Measurements from ENCODE around the gene RFNG.
A peak's percentile ranks its signal among the peaks of the same experiment; 100 is the strongest.

The RFNG gene

GRCh38 chr17:82043507-82043906 lies 8.1 kb downstream of the RFNG start:
- Histone ChIP-seq H3K36me3 (replicated peaks in 1 of 2; ENCODE audit: control insufficient read depth in 2 of 2, insufficient read depth in 2 of 2, low read length in 2 of 2) (peaks cover 12 to 16% of the 10 kb centered on the region in 2 donors), H3K4me2 (ENCODE audit: insufficient read depth, low read length, poor library complexity, severe bottlenecking) (no peak overlapping the region), H2AK5ac (ENCODE audit: low read depth, low read length) (no peak overlapping the region), H3K4me1 (ENCODE audit: control insufficient read depth in 2 of 2, insufficient read depth in 1 of 2, low read depth in 1 of 2, low read length in 2 of 2) (no peaks in the 10 kb centered on the region), H2BK15ac (ENCODE audit: low read length) (no peak overlapping the region), H2BK120ac (ENCODE audit: low read depth, low read length) (no peak overlapping the region), H4K8ac (ENCODE audit: low read depth, low read length) (no peak overlapping the region), H3K27me3 (ENCODE audit: control insufficient read depth in 3 of 3, insufficient read depth in 3 of 3, low read depth in 1 of 3, low read length in 3 of 3) (no peaks in the 10 kb centered on the region), H4K91ac (ENCODE audit: low read depth, low read length, poor library complexity) (no peak overlapping the region), H2BK12ac (ENCODE audit: low read length) (no peak overlapping the region), H3K23ac (ENCODE audit: low read depth, low read length, poor library complexity) (no peak overlapping the region), H3K18ac (ENCODE audit: low read length) (no peak overlapping the region), H3K4ac (ENCODE audit: low read length) (no peak overlapping the region), H3K4me3 (ENCODE audit: low read length in 2 of 2) (no peak overlapping the region), H3K14ac (ENCODE audit: low read length) (no peak overlapping the region), H2BK5ac (ENCODE audit: low read length) (no peak overlapping the region), H2AFZ (ENCODE audit: low read length) (peak overlapping the region; percentile 83), H3K9me3 (replicated peaks in 1 of 2; ENCODE audit: control insufficient read depth in 2 of 2, insufficient read depth in 1 of 2, low read depth in 1 of 2, low read length in 2 of 2) (no peaks in the 10 kb centered on the region), H3K27ac (replicated peaks; ENCODE audit: low read length) (no peak overlapping the region), H3K9ac (ENCODE audit: low read depth, low read length, poor library complexity) (no peak overlapping the region), H3K79me1 (ENCODE audit: low read depth, low read length) (peaks cover 2% of the 10 kb centered on the region)
- WGBS, 2 donors (ENCODE audit: extremely low coverage in 2 of 2, insufficient read length in 2 of 2, insufficient replicate concordance in 1 of 2), result no CpG with 5 or more reads among the region's 16 CpGs
- no peak for DNase-seq (ENCODE audit: low spot score)

DNA sequence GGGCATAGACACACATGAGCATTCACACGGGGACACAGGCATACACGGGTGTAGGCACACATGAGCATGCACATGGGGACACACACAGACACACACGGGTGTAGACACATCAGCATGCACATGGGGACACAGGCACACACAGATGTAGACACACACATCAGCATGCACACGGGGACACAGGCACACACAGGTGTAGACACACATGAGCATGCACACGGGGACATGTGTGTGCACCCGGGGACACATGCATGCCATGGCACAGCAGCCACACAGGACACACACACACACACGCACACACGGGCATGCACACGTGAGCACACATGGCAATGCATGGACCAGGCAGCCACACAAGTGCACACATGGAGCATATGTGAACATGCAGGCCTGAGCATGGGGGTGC lies 9.0 kb downstream of the RFNG start:
- Histone ChIP-seq H3K27me3 (ENCODE audit: control insufficient read depth in 3 of 3, insufficient read depth in 3 of 3, low read depth in 1 of 3, low read length in 3 of 3) (no peaks in the 10 kb centered on the region), H2BK120ac (ENCODE audit: low read depth, low read length) (no peak overlapping the region), H2BK5ac (ENCODE audit: low read length) (no peak overlapping the region), H2BK15ac (ENCODE audit: low read length) (no peak overlapping the region), H3K4me3 (ENCODE audit: low read length in 2 of 2) (peak overlapping the region in 1 of 2 donors; percentile 53), H4K91ac (ENCODE audit: low read depth, low read length, poor library complexity) (peak overlapping the region; percentile 82), H3K9me3 (replicated peaks in 1 of 2; ENCODE audit: control insufficient read depth in 2 of 2, insufficient read depth in 1 of 2, low read depth in 1 of 2, low read length in 2 of 2) (no peaks in the 10 kb centered on the region), H2BK12ac (ENCODE audit: low read length) (peak overlapping the region; percentile 98), H3K4me1 (ENCODE audit: control insufficient read depth in 2 of 2, insufficient read depth in 1 of 2, low read depth in 1 of 2, low read length in 2 of 2) (peaks cover 1 to 3% of the 10 kb centered on the region in 2 donors), H3K27ac (replicated peaks; ENCODE audit: low read length) (no peak overlapping the region), H2AFZ (ENCODE audit: low read length) (no peak overlapping the region), H3K36me3 (replicated peaks in 1 of 2; ENCODE audit: control insufficient read depth in 2 of 2, insufficient read depth in 2 of 2, low read length in 2 of 2) (peaks cover 5 to 9% of the 10 kb centered on the region in 2 donors), H3K9ac (ENCODE audit: low read depth, low read length, poor library complexity) (peak overlapping the region; percentile 83), H3K79me1 (ENCODE audit: low read depth, low read length) (peaks cover 1% of the 10 kb centered on the region), H3K14ac (ENCODE audit: low read length) (peak overlapping the region; percentile 14), H3K4me2 (ENCODE audit: insufficient read depth, low read length, poor library complexity, severe bottlenecking) (no peak overlapping the region), H3K18ac (ENCODE audit: low read length) (no peak overlapping the region), H2AK5ac (ENCODE audit: low read depth, low read length) (peak overlapping the region; percentile 64), H4K8ac (ENCODE audit: low read depth, low read length) (peak overlapping the region; percentile 87), H3K4ac (ENCODE audit: low read length) (no peak overlapping the region), H3K23ac (ENCODE audit: low read depth, low read length, poor library complexity) (peak overlapping the region; percentile 67)
- no peak for DNase-seq (ENCODE audit: low spot score)
- no CpG with 5 or more reads among the region's 9 CpGs for WGBS, 2 donors (ENCODE audit: extremely low coverage in 2 of 2, insufficient read length in 2 of 2, insufficient replicate concordance in 1 of 2)

GRCh38 chr17:82041144-82041814 lies 10.3 kb downstream of the RFNG start:
- Histone ChIP-seq H3K14ac (ENCODE audit: low read length) (no peak overlapping the region), H3K4me3 (ENCODE audit: low read length in 2 of 2) (no peak overlapping the region), H3K18ac (ENCODE audit: low read length) (no peak overlapping the region), H2BK120ac (ENCODE audit: low read depth, low read length) (no peak overlapping the region), H3K9me3 (replicated peaks in 1 of 2; ENCODE audit: control insufficient read depth in 2 of 2, insufficient read depth in 1 of 2, low read depth in 1 of 2, low read length in 2 of 2) (no peaks in the 10 kb centered on the region), H2AK5ac (ENCODE audit: low read depth, low read length) (no peak overlapping the region), H3K27me3 (ENCODE audit: control insufficient read depth in 3 of 3, insufficient read depth in 3 of 3, low read depth in 1 of 3, low read length in 3 of 3) (no peaks in the 10 kb centered on the region), H3K4me1 (ENCODE audit: control insufficient read depth in 2 of 2, insufficient read depth in 1 of 2, low read depth in 1 of 2, low read length in 2 of 2) (peaks cover 7 to 9% of the 10 kb centered on the region in 2 donors), H3K79me1 (ENCODE audit: low read depth, low read length) (peaks cover 5% of the 10 kb centered on the region), H4K91ac (ENCODE audit: low read depth, low read length, poor library complexity) (no peak overlapping the region), H2BK15ac (ENCODE audit: low read length) (no peak overlapping the region), H3K4ac (ENCODE audit: low read length) (no peak overlapping the region), H2AFZ (ENCODE audit: low read length) (no peak overlapping the region), H2BK5ac (ENCODE audit: low read length) (no peak overlapping the region), H3K4me2 (ENCODE audit: insufficient read depth, low read length, poor library complexity, severe bottlenecking) (no peak overlapping the region), H3K23ac (ENCODE audit: low read depth, low read length, poor library complexity) (no peak overlapping the region), H4K8ac (ENCODE audit: low read depth, low read length) (no peak overlapping the region), H3K9ac (ENCODE audit: low read depth, low read length, poor library complexity) (no peak overlapping the region), H3K36me3 (replicated peaks in 1 of 2; ENCODE audit: control insufficient read depth in 2 of 2, insufficient read depth in 2 of 2, low read length in 2 of 2) (peaks cover 0 to 5% of the 10 kb centered on the region in 2 donors), H3K27ac (replicated peaks; ENCODE audit: low read length) (no peak overlapping the region), H2BK12ac (ENCODE audit: low read length) (no peak overlapping the region)
- WGBS, 2 donors (ENCODE audit: extremely low coverage in 2 of 2, insufficient read length in 2 of 2, insufficient replicate concordance in 1 of 2), result no CpG with 5 or more reads among the region's 17 CpGs
- DNase-seq (ENCODE audit: low spot score), result no peak

- H3K4ac ChIP-seq (ENCODE audit: low read length), result peak overlapping the region; percentile 67
- H4K91ac ChIP-seq (ENCODE audit: low read depth, low read length, poor library complexity), result no peak overlapping the region
- H3K36me3 ChIP-seq (replicated peaks in 1 of 2; ENCODE audit: control insufficient read depth in 2 of 2, insufficient read depth in 2 of 2, low read length in 2 of 2), result peaks cover 8 to 20% of the 10 kb centered on the region in 2 donors
- H3K27me3 ChIP-seq (ENCODE audit: control insufficient read depth in 3 of 3, insufficient read depth in 3 of 3, low read depth in 1 of 3, low read length in 3 of 3), result no peaks in the 10 kb centered on the region
- peak overlapping the region; percentile 17 for H3K14ac ChIP-seq (ENCODE audit: low read length)
- H3K23ac ChIP-seq (ENCODE audit: low read depth, low read length, poor library complexity), result no peak overlapping the region
- no peak overlapping the region for H2BK120ac ChIP-seq (ENCODE audit: low read depth, low read length)
- no peak overlapping the region for H3K27ac ChIP-seq (replicated peaks; ENCODE audit: low read length)
- H3K4me3 ChIP-seq (ENCODE audit: low read length in 2 of 2), result no peak overlapping the region
- no peak for DNase-seq (ENCODE audit: low spot score)
- peaks cover 9 to 10% of the 10 kb centered on the region in 2 donors for H3K4me1 ChIP-seq (ENCODE audit: control insufficient read depth in 2 of 2, insufficient read depth in 1 of 2, low read depth in 1 of 2, low read length in 2 of 2)
- peak overlapping the region; percentile 60 for H2AK5ac ChIP-seq (ENCODE audit: low read depth, low read length)
- H2BK5ac ChIP-seq (ENCODE audit: low read length), result no peak overlapping the region
- peak overlapping the region; percentile 74 for H2BK15ac ChIP-seq (ENCODE audit: low read length)
- peaks cover 6% of the 10 kb centered on the region for H3K79me1 ChIP-seq (ENCODE audit: low read depth, low read length)
- peak overlapping the region; percentile 3 for H3K18ac ChIP-seq (ENCODE audit: low read length)
- peak overlapping the region; percentile 16 for H2BK12ac ChIP-seq (ENCODE audit: low read length)
- no peak overlapping the region for H3K4me2 ChIP-seq (ENCODE audit: insufficient read depth, low read length, poor library complexity, severe bottlenecking)
- WGBS, 2 donors (ENCODE audit: extremely low coverage in 2 of 2, insufficient read length in 2 of 2, insufficient replicate concordance in 1 of 2), result no CpG with 5 or more reads among the region's 8 CpGs
- H3K9me3 ChIP-seq (replicated peaks in 1 of 2; ENCODE audit: control insufficient read depth in 2 of 2, insufficient read depth in 1 of 2, low read depth in 1 of 2, low read length in 2 of 2), result no peaks in the 10 kb centered on the region
- H4K8ac ChIP-seq (ENCODE audit: low read depth, low read length), result no peak overlapping the region
- no peak overlapping the region for H2AFZ ChIP-seq (ENCODE audit: low read length)
- no peak overlapping the region for H3K9ac ChIP-seq (ENCODE audit: low read depth, low read length, poor library complexity)
Observed at GRCh38 chr17:82039695-82040299, 11.8 kb downstream of the RFNG start.

Data from neuronal stem cell (in vitro differentiated cells).